Colonic mucosa (tissue), 4 donors: ENCODE results near the gene CDK13. TPM values are rescaled to one million over a fixed set of nuclear protein-coding genes. Genes with fewer than 3 reads are reported as not detected.

ENCODE experiments used
- DNase-seq: peaks from one replicate; pipeline ENCODE4 v3.0.0-alpha.2; 2020
- H3K27ac ChIP-seq: fragments of 200-600 bp; one replicate; pipeline ENCODE4 v1.8.0; 2021
- H3K27me3 ChIP-seq: fragments of 200-600 bp; one replicate; pipeline ENCODE4 v1.8.0; 2021
- H3K36me3 ChIP-seq: fragments of 200-600 bp; one replicate; pipeline ENCODE4 v1.8.0; 2021
- H3K4me1 ChIP-seq: fragments of 200-600 bp; one replicate; pipeline ENCODE4 v1.8.0; 2021; ENCODE audit warnings: mild to moderate bottlenecking
- H3K4me3 ChIP-seq: fragments of 200-600 bp; one replicate; pipeline ENCODE4 v1.8.0; 2021
- H3K9ac ChIP-seq, 2 donors: one replicate each; pipeline ENCODE4 v1.7.0; 2013; ENCODE audit warnings: control low read depth in 2 of 2, low read depth in 2 of 2, low read length in 2 of 2
- H3K9me3 ChIP-seq: fragments of 200-600 bp; one replicate; pipeline ENCODE4 v1.8.0; 2021
- intact Hi-C: fragments of 100-400 bp; cut with DNase I; formaldehyde crosslinking; loops from one replicate; pipeline ENCODE4 v1.14.1; 2022
- total RNA-seq, 2 donors: library from RNA; stranded (reverse); fragmentation: NEBNext Ultra II Directional in 1 of 2; extraction: Animal tissue kit (Norgen Biotek cat#: 25700) in 1 of 2; gene quantifications; one replicate each; pipeline ENCODE4 v1.2.1, GENCODE V29; 2021
- TF ChIP-seq, protein P1 (sequence below): fragments of 200-600 bp; IDR thresholded peaks from one replicate; pipeline ENCODE4 v1.8.0; 2022; ENCODE audit warnings: antibody characterized with exemption, mild to moderate bottlenecking
- donor health status: healthy.
- donor health status: DM: no; HTN: no; CAD: no.
- donor health status: DM: no; HTN: no; CAD: no.

CDK13 gene
- total RNA-seq, 2 donors from 2014 or later, result 42.3 to 45.2 TPM

- no peaks in the 10 kb centered on the region for H3K4me1 ChIP-seq
- H3K9me3 ChIP-seq, result no peaks in the 10 kb centered on the region
- TF ChIP-seq, protein P1, sequence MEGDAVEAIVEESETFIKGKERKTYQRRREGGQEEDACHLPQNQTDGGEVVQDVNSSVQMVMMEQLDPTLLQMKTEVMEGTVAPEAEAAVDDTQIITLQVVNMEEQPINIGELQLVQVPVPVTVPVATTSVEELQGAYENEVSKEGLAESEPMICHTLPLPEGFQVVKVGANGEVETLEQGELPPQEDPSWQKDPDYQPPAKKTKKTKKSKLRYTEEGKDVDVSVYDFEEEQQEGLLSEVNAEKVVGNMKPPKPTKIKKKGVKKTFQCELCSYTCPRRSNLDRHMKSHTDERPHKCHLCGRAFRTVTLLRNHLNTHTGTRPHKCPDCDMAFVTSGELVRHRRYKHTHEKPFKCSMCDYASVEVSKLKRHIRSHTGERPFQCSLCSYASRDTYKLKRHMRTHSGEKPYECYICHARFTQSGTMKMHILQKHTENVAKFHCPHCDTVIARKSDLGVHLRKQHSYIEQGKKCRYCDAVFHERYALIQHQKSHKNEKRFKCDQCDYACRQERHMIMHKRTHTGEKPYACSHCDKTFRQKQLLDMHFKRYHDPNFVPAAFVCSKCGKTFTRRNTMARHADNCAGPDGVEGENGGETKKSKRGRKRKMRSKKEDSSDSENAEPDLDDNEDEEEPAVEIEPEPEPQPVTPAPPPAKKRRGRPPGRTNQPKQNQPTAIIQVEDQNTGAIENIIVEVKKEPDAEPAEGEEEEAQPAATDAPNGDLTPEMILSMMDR, result no peak
- no peak overlapping the region for H3K27ac ChIP-seq
- no peaks in the 10 kb centered on the region for H3K27me3 ChIP-seq
- H3K4me3 ChIP-seq, result no peak overlapping the region
- intact Hi-C loops, result no loop called here
- H3K36me3 ChIP-seq, result no peaks in the 10 kb centered on the region
- no peak for DNase-seq
- no peak overlapping the region for H3K9ac ChIP-seq
Observed at GRCh38 chr7:40033826-40034225, 83.8 kb downstream of the CDK13 start.

- Histone ChIP-seq H3K4me1 (no peaks in the 10 kb centered on the region), H3K27me3 (no peaks in the 10 kb centered on the region), H3K4me3 (no peak overlapping the region), H3K9ac (no peak overlapping the region), H3K27ac (no peak overlapping the region), H3K9me3 (no peaks in the 10 kb centered on the region), H3K36me3 (no peaks in the 10 kb centered on the region)
- DNase-seq, result no peak
- intact Hi-C loops, result no loop called here
- TF ChIP-seq, protein P1, result no peak
Observed at GRCh38 chr7:40041456-40041855, 91.4 kb downstream of the CDK13 start.

- no peak overlapping the region for H3K4me3 ChIP-seq
- intact Hi-C loops, result no loop called here
- TF ChIP-seq, protein P1, result no peak
- no peak overlapping the region for H3K27ac ChIP-seq
- H3K9me3 ChIP-seq, result no peaks in the 10 kb centered on the region
- H3K9ac ChIP-seq, result no peak overlapping the region
- no peaks in the 10 kb centered on the region for H3K4me1 ChIP-seq
- no peak for DNase-seq
- H3K36me3 ChIP-seq, result no peaks in the 10 kb centered on the region
- no peaks in the 10 kb centered on the region for H3K27me3 ChIP-seq
Observed at GRCh38 chr7:40043164-40043563, 93.1 kb downstream of the CDK13 start.

DNA sequence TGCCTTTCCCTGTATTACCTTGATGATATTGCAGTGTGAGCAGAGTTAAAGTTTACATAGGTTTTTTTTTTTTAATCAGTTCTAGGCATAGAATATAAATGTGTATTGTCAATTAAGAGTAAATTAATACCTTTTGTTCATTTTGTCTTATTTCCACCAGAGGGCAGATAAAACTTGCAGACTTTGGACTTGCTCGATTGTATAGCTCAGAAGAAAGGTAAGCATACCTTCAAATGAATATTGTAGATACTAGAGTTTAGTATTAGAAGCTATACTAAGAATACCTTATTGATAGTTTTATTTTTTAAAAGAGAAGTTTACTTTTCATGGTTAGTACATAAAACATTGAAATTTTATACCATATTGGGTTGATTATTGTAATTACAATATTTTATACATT, 97.6 kb downstream of the CDK13 start:
- Histone ChIP-seq H3K36me3 (no peaks in the 10 kb centered on the region), H3K4me1 (no peaks in the 10 kb centered on the region), H3K9ac (no peak overlapping the region), H3K4me3 (no peak overlapping the region), H3K27me3 (no peaks in the 10 kb centered on the region), H3K9me3 (no peaks in the 10 kb centered on the region), H3K27ac (no peak overlapping the region)
- intact Hi-C loops, result no loop called here
- TF ChIP-seq, protein P1, result no peak
- no peak for DNase-seq

GRCh38 chr7:40057292-40057691, 107.2 kb downstream of the CDK13 start:
- peak; percentile 70 for DNase-seq
- H3K27ac ChIP-seq, result no peak overlapping the region
- H3K9ac ChIP-seq, result no peak overlapping the region
- H3K4me1 ChIP-seq, result no peaks in the 10 kb centered on the region
- H3K4me3 ChIP-seq, result no peak overlapping the region
- intact Hi-C loops, result no loop called here
- H3K36me3 ChIP-seq, result no peaks in the 10 kb centered on the region
- no peaks in the 10 kb centered on the region for H3K9me3 ChIP-seq
- no peaks in the 10 kb centered on the region for H3K27me3 ChIP-seq
- TF ChIP-seq, protein P1, result no peak

DNA sequence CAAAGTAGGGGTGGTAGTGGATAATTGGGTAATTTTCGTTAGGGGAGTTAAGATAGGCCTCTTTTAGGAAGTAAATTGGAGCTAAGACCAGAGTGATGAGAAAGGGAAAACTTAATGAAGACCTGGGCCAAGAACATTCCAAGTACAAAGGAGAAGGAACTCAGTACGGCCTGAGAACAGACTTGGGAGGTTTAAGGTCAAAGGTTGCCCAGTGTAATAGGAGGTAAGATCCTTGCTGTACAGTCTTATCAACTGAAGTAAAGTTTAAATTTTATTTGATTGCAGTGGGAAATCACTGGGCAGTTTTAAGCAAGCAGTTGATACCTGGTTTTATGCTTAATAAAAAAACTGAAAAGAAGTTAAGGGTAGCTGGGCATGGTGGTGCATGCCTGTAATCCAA, 108.0 kb downstream of the CDK13 start:
- no peak overlapping the region for H3K4me3 ChIP-seq
- no peaks in the 10 kb centered on the region for H3K27me3 ChIP-seq
- no peaks in the 10 kb centered on the region for H3K4me1 ChIP-seq
- H3K9me3 ChIP-seq, result no peaks in the 10 kb centered on the region
- H3K27ac ChIP-seq, result no peak overlapping the region
- intact Hi-C loops, result no loop called here
- TF ChIP-seq, protein P1, result no peak
- no peaks in the 10 kb centered on the region for H3K36me3 ChIP-seq
- no peak overlapping the region for H3K9ac ChIP-seq
- DNase-seq, result peak; percentile 31
